K562 (cell line): ENCODE measurements around the gene RPS6KA4. TPM values are rescaled to one million over a fixed set of nuclear protein-coding genes. Genes with fewer than 3 reads are reported as not detected.

Experiments used
- C11orf30 ChIP-seq: fragments of 450-650 bp; IDR thresholded peaks from 2 replicates; pipeline ENCODE4 v1.6.1; 2016; ENCODE audit warnings: low read depth, mild to moderate bottlenecking
- CREB1 ChIP-seq, 2 experiments: sonication (generic) in 1 of 2; formaldehyde crosslinking in 1 of 2; IDR thresholded peaks; 2 replicates each; pipeline versions ENCODE4 v1.6.1 to v1.8.0; 2012 to 2022; ENCODE audit warnings: inconsistent platforms in 1 of 2, mild to moderate bottlenecking in 1 of 2, missing genetic modification reagents in 1 of 2, moderate library complexity in 1 of 2
- HLTF ChIP-seq: fragments of 450-650 bp; IDR thresholded peaks from 2 replicates; pipeline ENCODE4 v1.6.1; 2016
- ID3 ChIP-seq, 2 experiments: fragments of 250-450 bp in 1 of 2; fragments of 450-650 bp in 1 of 2; sonication (Bioruptor Pico) in 1 of 2; IDR thresholded peaks; 2 replicates each; pipeline versions ENCODE4 v1.6.1 to v1.8.0; 2016 to 2021; ENCODE audit warnings: mild to moderate bottlenecking in 2 of 2, moderate library complexity in 2 of 2, missing compliant biosample characterization in 1 of 2, missing genetic modification characterization in 1 of 2
- JUN ChIP-seq, 2 experiments: sonication (generic) in 1 of 2; formaldehyde crosslinking in 1 of 2; IDR thresholded peaks; 2 replicates each; pipeline versions ENCODE4 v1.6.1 to v1.8.0; 2012 to 2022; ENCODE audit warnings: borderline replicate concordance in 2 of 2, mild to moderate bottlenecking in 2 of 2, improper control_type of control experiment in 1 of 2, low read depth in 1 of 2, low read length in 1 of 2, missing genetic modification reagents in 1 of 2
- NR4A1 ChIP-seq, 2 experiments: fragments of 250-450 bp in 1 of 2; fragments of 450-650 bp in 1 of 2; sonication (Bioruptor Pico) in 1 of 2; IDR thresholded peaks; 2 replicates each; pipeline versions ENCODE4 v1.4.0 to v1.6.1; 2016 to 2020; ENCODE audit warnings: mild to moderate bottlenecking in 2 of 2, missing compliant biosample characterization in 1 of 2, missing genetic modification characterization in 1 of 2, moderate library complexity in 1 of 2
- RAD51 ChIP-seq: fragments of 450-650 bp; IDR thresholded peaks from 2 replicates; pipeline ENCODE4 v1.7.1; 2016; ENCODE audit warnings: low read depth, mild to moderate bottlenecking, borderline replicate concordance
- RBBP5 ChIP-seq: fragments of 200-600 bp; sonication (generic); IDR thresholded peaks from 2 replicates; pipeline ENCODE4 v1.6.1; 2012; ENCODE audit warnings: borderline replicate concordance, mild to moderate bottlenecking, low read length, control low read depth, inconsistent platforms; ENCODE audit not compliant: insufficient read depth, poor library complexity, severe bottlenecking
- REST ChIP-seq, 2 experiments: fragments of 450-650 bp; formaldehyde crosslinking in 1 of 2; IDR thresholded peaks; 2 replicates each; pipeline versions ENCODE4 v1.4.0 to v1.6.1; 2014 to 2020; ENCODE audit warnings: mild to moderate bottlenecking in 2 of 2, borderline replicate concordance in 1 of 2, low read depth in 1 of 2
- TBL1XR1 ChIP-seq, 2 experiments: IDR thresholded peaks; 2 replicates each; pipeline ENCODE4 v1.6.1; 2012; ENCODE audit warnings: improper control_type of control experiment in 2 of 2, low read length in 2 of 2, mild to moderate bottlenecking in 1 of 2
- polyA plus RNA-seq, 8 experiments: library from polyadenylated mRNA; depleted of rRNA in 4 of 8; stranded (reverse) in 5 of 8; unstranded in 3 of 8; fragments of >200 nt; fragmentation: Nextera tagmentation in 2 of 8; fragmentation: Illumina TruSeq in 1 of 8; extraction: Ambion mirVana in 2 of 8; extraction: Trizol in 1 of 8; gene quantifications; 2 replicates each; pipeline versions ENCODE4 v1.2.1 to v1.2.3, GENCODE V29; 2011 to 2014; ENCODE audit warnings: inconsistent platforms in 1 of 8, missing spikeins in 1 of 8
- total RNA-seq, 7 experiments: library from RNA; depleted of rRNA in 6 of 7; stranded (reverse); fragments of >200 nt in 6 of 7; fragmentation: Illumina TruSeq in 2 of 7; extraction: Trizol in 2 of 7; gene quantifications; 2 replicates each; pipeline versions ENCODE4 v1.2.1 to v1.2.3, GENCODE V29; 2011 to 2021; ENCODE audit warnings: low replicate concordance in 1 of 7

The RPS6KA4 gene
- total and polyA plus RNA-seq, 9 of the 15 experiments (the other 6 are each of a cell fraction or from before 2014, with no cell fraction given): 0.15 to 23.8 (median 9.8) TPM

GRCh38 chr11:64355078-64355940, 3.7 kb upstream of the RPS6KA4 start (continued):
- TF ChIP-seq REST (IDR thresholded peaks at IDR 0.05; ENCODE audit: borderline replicate concordance): peak; percentile 90
- TF ChIP-seq REST (CRISPR knock-in tag; IDR thresholded peaks at IDR 0.05; ENCODE audit: low read depth): no peak
- peak in 1 of 2 experiments; percentile 24; a peak in 1 of 4 replicates for TF ChIP-seq TBL1XR1 (IDR thresholded peaks at IDR 0.05; ENCODE audit: low read length in 2 of 2)
- TF ChIP-seq HLTF: no peak; the same call in 1 of the 2 replicates
- TF ChIP-seq RAD51: no peak
- peak; percentile 29; the same call in 1 of the 2 replicates for TF ChIP-seq CREB1 (IDR thresholded peaks at IDR 0.05)
- peak; percentile 46; the same call in 1 of the 2 replicates for TF ChIP-seq CREB1 (CRISPR knock-in tag; IDR thresholded peaks at IDR 0.05)
- no peak for TF ChIP-seq ID3 (CRISPR knock-in tag; IDR thresholded peaks at IDR 0.05)
- TF ChIP-seq ID3 (tag; IDR thresholded peaks at IDR 0.05): peak; percentile 81
- 0 out of 2 replicates have a peak, but pooled peaks have one; percentile 64 for TF ChIP-seq NR4A1 (CRISPR knock-in tag; IDR thresholded peaks at IDR 0.05)
- peak; percentile 78; the same call in 1 of the 2 replicates for TF ChIP-seq NR4A1 (tag; IDR thresholded peaks at IDR 0.05)
- peak; percentile 66 for TF ChIP-seq JUN (IDR thresholded peaks at IDR 0.05; ENCODE audit: borderline replicate concordance, low read depth, low read length)
- no peak for TF ChIP-seq JUN (CRISPR knock-in tag; IDR thresholded peaks at IDR 0.05; ENCODE audit: borderline replicate concordance)
- peak; percentile 77 for TF ChIP-seq C11orf30
- TF ChIP-seq RBBP5: no peak
- TF ChIP-seq, all 486 proteins: peak for 137
